Spinal cord (tissue), 10 donors: Measurements from ENCODE around the gene PZP. TPM values are rescaled to one million over a fixed set of nuclear protein-coding genes. Genes with fewer than 3 reads are reported as not detected.
"Not testable (repeated sequence)": the region's sequence is repeated elsewhere in the genome, so short reads cannot be mapped to it uniquely, and the experiment has no call there.

Experiments
- DNase-seq, 6 donors: peaks; one replicate each; pipeline versions ENCODE4 v3.0.0 to v3.0.0-alpha.2; 2013 to 2015; ENCODE audit warnings: low spot score in 6 of 6, low read depth in 4 of 6
- H3K27ac ChIP-seq: one replicate; pipeline ENCODE4 v1.5.1; 2013; ENCODE audit warnings: low read depth, low read length, control low read depth
- H3K27me3 ChIP-seq: one replicate; pipeline ENCODE4 v1.6.1; 2013; ENCODE audit warnings: low read length; ENCODE audit not compliant: control insufficient read depth, insufficient read depth
- H3K36me3 ChIP-seq: one replicate; pipeline ENCODE4 v1.6.1; 2013; ENCODE audit warnings: low read length; ENCODE audit not compliant: control insufficient read depth, insufficient read depth
- H3K4me1 ChIP-seq: one replicate; pipeline ENCODE4 v1.6.1; 2013; ENCODE audit warnings: low read length; ENCODE audit not compliant: control insufficient read depth, insufficient read depth
- H3K4me3 ChIP-seq: one replicate; pipeline ENCODE4 v1.5.1; 2013; ENCODE audit warnings: low read depth, low read length, control low read depth
- H3K9me3 ChIP-seq: one replicate; pipeline ENCODE4 v1.6.1; 2013; ENCODE audit warnings: low read length; ENCODE audit not compliant: control insufficient read depth, insufficient read depth
- WGBS: methylation state at CpG from one replicate; pipeline ENCODE4 v1.1.5; 2013; ENCODE audit warnings: missing lambda C conversion rate; ENCODE audit not compliant: insufficient coverage; 5-methylcytosine and 5-hydroxymethylcytosine counted together
- polyA plus RNA-seq, 2 donors: library from polyadenylated mRNA; unstranded; fragments of 120-200 nt; gene quantifications; one replicate each; pipeline ENCODE4 v1.2.1, GENCODE V29; 2013; ENCODE audit not compliant: insufficient read length in 2 of 2
- total RNA-seq, 2 donors: library from RNA; depleted of rRNA in 1 of 2; stranded (reverse); fragments of 120-200 nt in 1 of 2; fragments of >200 nt in 1 of 2; gene quantifications; one replicate each; pipeline versions ENCODE4 v1.2.3 to v1.2.4, GENCODE V29; 2013 to 2014
- donor health status: healthy.

The PZP gene
- total and polyA plus RNA-seq, 4 donors, result 0.13 to 0.59 (median 0.43) TPM

DNA sequence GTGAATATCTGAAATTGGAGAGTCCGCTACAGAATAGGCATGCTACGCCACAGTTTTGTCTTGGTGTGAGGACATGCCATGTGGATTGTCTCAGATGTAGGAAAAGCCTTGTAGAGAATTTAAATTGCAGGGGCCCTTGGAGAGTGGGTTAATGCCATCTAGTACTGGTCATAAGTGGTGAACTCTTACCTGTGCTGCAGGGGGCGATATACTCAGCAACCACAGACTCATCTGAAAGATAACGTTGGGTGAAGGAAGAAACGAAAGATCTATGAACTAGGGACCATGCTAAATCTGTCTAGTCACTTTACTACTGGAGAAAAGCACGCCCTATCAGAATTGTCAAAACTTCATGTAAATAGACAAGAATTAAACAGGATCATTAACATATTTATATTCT is 58.8 kb downstream of the PZP start:
- H3K4me1 ChIP-seq, result no peaks in the 10 kb centered on the region
- peaks cover 5% of the 10 kb centered on the region for H3K9me3 ChIP-seq
- WGBS, result 93% methylated on average over 2 of the region's 6 CpGs
- H3K27me3 ChIP-seq, result no peaks in the 10 kb centered on the region
- H3K36me3 ChIP-seq, result no peaks in the 10 kb centered on the region
- no peak overlapping the region for H3K27ac ChIP-seq
- no peak for DNase-seq
- no peak overlapping the region for H3K4me3 ChIP-seq

DNA sequence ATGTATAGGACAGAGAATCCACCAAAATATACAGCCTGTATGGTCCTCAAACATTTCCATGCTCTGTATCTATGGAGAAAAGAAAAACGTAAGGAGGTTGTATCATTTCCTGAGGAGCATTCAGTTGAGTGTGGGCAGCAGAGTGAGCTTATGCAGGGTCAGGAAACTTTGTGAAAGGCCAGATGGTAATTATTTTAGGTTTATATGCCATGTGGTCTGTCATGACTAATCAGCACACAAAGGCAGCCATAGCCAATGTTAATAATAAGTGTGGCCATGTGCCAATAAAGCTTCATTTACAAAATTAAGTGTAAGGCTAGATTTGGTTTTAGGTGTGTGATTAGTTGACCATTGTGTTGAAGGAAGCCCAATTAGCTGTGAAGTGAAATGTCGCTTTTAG is 59.3 kb downstream of the PZP start:
- no peaks in the 10 kb centered on the region for H3K4me1 ChIP-seq
- no peak overlapping the region for H3K27ac ChIP-seq
- H3K27me3 ChIP-seq, result no peaks in the 10 kb centered on the region
- DNase-seq, result no peak
- WGBS, result no CpG with 5 or more reads among the region's 2 CpGs
- peaks cover 5% of the 10 kb centered on the region for H3K9me3 ChIP-seq
- no peaks in the 10 kb centered on the region for H3K36me3 ChIP-seq
- no peak overlapping the region for H3K4me3 ChIP-seq

DNA sequence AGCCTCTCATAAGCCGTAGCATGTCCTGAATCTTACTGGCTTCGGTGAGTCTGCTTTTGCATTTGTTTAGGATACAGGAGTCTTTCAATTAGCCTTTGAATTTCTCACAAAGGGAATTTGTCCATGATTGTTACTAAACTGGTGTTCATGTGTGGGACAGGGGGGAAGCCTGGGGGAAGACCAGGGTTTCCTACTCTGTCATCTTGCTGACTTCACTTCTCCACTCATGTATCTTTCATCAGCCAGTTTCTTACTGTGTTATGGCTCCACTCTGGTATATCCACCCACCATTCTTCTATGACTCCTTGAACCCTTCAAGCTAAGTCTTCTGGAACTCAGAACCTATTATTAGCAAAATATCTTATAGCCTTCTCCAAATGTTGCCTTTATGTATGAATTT is 60.7 kb downstream of the PZP start:
- no peak overlapping the region for H3K4me3 ChIP-seq
- no peaks in the 10 kb centered on the region for H3K36me3 ChIP-seq
- no peaks in the 10 kb centered on the region for H3K4me1 ChIP-seq
- WGBS, result 67% methylated on average over 2 of the region's 2 CpGs
- no peak for DNase-seq
- no peak overlapping the region for H3K27ac ChIP-seq
- no peaks in the 10 kb centered on the region for H3K27me3 ChIP-seq
- H3K9me3 ChIP-seq, result peaks cover 5% of the 10 kb centered on the region

DNA sequence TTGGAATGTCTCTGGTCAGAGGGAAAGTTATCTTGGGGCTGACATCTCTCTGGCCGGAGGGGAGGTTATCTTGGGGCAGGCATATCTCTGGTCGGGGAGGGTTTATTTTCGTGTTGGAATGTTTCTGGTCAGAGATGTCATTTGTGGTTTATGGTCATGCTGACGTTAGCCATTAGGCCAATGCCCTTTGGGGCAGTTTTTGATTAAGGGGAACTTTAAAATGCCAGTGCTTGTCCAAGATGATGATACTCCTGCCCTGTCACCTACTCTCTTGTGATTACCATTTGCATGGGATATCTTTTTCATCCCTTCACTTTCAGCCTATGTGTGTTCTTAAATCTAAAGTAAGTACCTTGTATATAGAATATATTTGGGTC is 63.5 kb downstream of the PZP start:
- Histone ChIP-seq H3K9me3 (peaks cover 5% of the 10 kb centered on the region), H3K4me1 (no peaks in the 10 kb centered on the region), H3K27me3 (no peaks in the 10 kb centered on the region), H3K4me3 (no peak overlapping the region), H3K27ac (no peak overlapping the region), H3K36me3 (no peaks in the 10 kb centered on the region)
- 73% methylated on average over 3 of the region's 4 CpGs for WGBS
- DNase-seq, result no peak

DNA sequence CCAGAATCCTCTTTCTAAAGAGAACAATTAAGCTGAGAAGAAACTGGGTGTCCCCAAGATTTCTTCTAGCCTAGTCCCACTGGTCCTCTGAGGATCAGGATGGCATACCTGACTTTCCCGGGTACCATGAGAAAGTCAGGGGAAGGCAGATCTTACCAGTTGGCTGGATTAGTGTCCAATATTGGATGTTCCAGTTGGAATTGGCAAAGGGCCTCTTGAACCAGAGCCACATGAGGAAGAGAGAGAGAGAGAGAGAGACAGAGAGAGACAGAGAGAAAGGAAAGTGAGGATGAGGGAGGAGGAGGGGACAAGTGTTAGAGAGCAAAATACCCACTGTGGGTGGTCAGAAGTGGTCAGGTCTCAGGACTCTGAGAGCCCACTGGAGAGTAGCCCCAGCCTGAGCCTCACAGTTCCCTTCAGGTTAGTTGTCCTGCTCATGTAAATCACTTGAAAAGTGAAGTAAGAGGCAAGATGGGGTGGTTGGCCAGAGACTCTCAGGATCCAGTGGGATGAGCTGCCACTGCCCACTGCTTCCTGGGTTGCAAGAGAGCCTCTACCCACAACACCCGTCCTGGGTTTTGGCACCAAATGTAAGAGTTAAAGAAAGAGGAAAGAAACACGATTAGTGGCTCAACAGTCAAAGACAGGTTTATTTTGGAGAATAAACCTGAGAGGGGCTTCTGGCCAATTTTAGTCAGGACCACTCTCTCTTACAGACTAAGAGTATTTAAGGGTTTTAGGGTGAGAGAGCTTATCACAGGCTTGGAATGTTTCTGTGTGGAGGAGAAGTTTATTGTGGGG is 64.1 kb downstream of the PZP start:
- Histone ChIP-seq H3K36me3 (no peaks in the 10 kb centered on the region), H3K4me1 (no peaks in the 10 kb centered on the region), H3K4me3 (no peak overlapping the region), H3K9me3 (peaks cover 5% of the 10 kb centered on the region), H3K27ac (no peak overlapping the region), H3K27me3 (no peaks in the 10 kb centered on the region)
- DNase-seq, result no peak
- 94% methylated on average over 2 of the region's 3 CpGs for WGBS

DNA sequence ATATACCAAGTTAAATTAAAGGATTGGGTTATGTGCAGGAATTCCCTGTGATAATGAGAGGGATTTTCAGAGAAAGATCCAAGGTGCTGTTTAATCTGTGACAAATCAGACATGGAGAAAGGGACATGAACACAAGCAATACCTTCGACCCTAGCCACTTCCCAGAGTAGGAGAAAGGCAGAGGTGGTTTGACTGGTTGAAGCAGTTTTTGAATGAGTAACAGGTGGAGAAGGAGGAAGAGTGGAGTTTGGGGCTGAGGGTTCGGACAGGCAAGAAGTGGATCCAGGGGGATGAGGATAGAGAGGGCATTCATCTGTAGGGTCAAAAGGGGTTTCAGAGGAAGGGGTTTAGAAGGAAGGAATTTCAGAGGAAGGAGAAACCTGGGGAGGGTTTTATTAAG is 65.1 kb downstream of the PZP start:
- Histone ChIP-seq H3K4me1 (no peaks in the 10 kb centered on the region), H3K36me3 (no peaks in the 10 kb centered on the region), H3K27me3 (no peaks in the 10 kb centered on the region), H3K4me3 (no peak overlapping the region), H3K9me3 (peaks cover 5% of the 10 kb centered on the region), H3K27ac (no peak overlapping the region)
- no peak for DNase-seq
- WGBS, result 100% methylated on average over 1 of the region's 2 CpGs

DNA sequence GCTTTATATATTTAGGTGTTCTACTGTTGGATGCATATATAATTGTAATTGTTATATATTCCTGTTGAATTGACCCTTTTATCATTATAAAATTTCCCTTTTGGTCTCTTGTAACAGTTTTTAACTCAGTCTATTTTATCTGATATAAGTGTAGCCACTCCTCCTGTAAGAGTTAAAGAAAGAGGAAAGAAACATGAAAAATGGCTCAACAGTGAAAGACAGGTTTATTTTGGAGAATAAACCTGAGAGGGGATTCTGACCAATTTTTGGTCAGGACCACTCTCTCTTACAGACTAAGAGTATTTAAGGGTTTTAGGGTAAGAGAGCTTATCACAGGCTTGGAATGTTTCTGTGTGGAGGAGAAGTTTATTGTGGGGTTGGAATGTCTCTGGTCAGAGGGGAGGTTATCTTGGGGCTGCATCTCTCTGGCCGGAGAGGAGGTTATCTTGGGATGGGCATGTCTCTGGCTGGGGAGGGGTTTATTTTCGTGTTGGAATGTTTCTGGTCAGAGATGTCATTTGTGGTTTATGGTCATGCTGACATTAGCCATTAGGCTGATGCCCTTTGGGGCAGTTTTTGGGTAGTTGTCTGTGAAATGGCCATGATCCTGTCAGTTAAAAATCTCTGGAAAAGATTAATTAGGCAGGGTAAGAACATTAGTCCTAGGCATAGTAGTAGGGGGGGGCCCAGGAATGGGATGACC is 68.5 kb downstream of the PZP start:
- WGBS, result 55% methylated on average over 2 of the region's 2 CpGs
- DNase-seq, H3K4me1 ChIP-seq, H3K4me3 ChIP-seq, H3K9me3 ChIP-seq, H3K27ac ChIP-seq, H3K27me3 ChIP-seq, H3K36me3 ChIP-seq: not testable (repeated sequence)

DNA sequence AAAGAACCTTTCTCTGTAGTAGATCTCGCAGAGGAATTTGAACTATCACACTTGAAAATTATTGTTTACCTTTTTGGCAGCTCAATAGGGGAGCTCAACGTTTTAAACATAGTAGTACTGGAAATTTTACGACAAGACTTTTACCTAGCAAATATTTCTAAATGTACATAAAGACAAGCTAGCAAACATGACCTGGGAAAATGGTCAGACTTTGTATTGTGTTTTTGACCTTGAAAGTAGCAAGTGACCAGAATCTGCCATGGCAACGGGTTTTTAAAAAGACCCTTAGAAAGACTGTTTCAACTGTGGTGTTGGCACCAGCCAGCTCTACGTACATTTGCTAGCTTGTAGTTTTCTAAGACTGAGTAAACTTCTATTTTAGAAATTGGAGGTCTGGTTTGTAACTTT is 72.3 kb downstream of the PZP start:
- Histone ChIP-seq H3K27ac (no peak overlapping the region), H3K4me1 (no peaks in the 10 kb centered on the region), H3K27me3 (no peaks in the 10 kb centered on the region), H3K36me3 (no peaks in the 10 kb centered on the region), H3K4me3 (no peak overlapping the region), H3K9me3 (peaks cover 1% of the 10 kb centered on the region)
- DNase-seq, result no peak
- WGBS, result 69% methylated on average over 1 of the region's 5 CpGs

DNA sequence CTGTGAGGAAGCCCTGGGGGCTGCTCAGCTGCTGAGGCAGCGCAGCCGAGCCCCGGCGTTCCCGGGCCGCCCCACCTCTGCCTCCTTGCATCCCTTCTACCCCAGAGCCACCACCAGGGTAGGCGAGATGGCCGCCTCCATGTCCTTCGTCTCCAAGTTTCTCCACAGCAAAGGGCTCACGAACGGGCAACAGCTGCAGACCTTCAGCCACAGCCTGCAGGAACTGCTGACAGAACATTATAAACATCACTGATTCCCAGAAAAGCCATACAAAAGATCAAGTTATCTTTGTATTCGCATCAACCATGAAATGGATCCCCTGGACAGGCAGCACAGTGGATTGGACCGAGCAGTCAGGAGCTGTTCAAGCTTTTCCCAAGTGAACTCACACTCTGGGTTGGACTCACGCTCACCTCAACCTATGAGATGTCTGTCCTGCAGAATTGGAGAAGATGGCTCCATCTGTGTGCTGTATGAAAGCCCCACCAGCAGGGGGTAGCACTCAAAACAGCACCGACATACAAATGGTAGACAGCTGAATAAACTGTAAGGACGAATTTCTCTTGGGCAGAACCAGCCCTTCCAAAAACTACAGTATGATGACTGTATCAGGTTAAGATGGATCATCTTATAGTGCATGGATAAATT is 73.1 kb downstream of the PZP start:
- no peaks in the 10 kb centered on the region for H3K27me3 ChIP-seq
- no peaks in the 10 kb centered on the region for H3K36me3 ChIP-seq
- H3K9me3 ChIP-seq, result peaks cover 2% of the 10 kb centered on the region
- no peaks in the 10 kb centered on the region for H3K4me1 ChIP-seq
- 86% methylated on average over 14 of the region's 16 CpGs for WGBS
- H3K4me3 ChIP-seq, result no peak overlapping the region
- H3K27ac ChIP-seq, result no peak overlapping the region
- no peak for DNase-seq
